ENCODE data around the gene MAP2K6.

The MAP2K6 gene

GRCh38 chr17:69388822-69389442 lies 25.6 kb upstream of the MAP2K6 start:
- Histone ChIP-seq H2BK120ac (ENCODE audit: low read depth, low read length) (no peak overlapping the region), H3K23ac (ENCODE audit: low read depth, low read length, poor library complexity) (no peak overlapping the region), H2BK15ac (ENCODE audit: low read length) (no peak overlapping the region), H2BK5ac (ENCODE audit: low read length) (no peak overlapping the region), H3K18ac (ENCODE audit: low read length) (no peak overlapping the region), H3K4me1 (ENCODE audit: control insufficient read depth in 2 of 2, insufficient read depth in 1 of 2, low read depth in 1 of 2, low read length in 2 of 2) (no peaks in the 10 kb centered on the region), H3K79me1 (ENCODE audit: low read depth, low read length) (no peaks in the 10 kb centered on the region), H3K27ac (replicated peaks; ENCODE audit: low read length) (no peak overlapping the region), H3K9ac (ENCODE audit: low read depth, low read length, poor library complexity) (no peak overlapping the region), H3K4me3 (ENCODE audit: low read length in 2 of 2) (no peak overlapping the region), H3K4ac (ENCODE audit: low read length) (no peak overlapping the region), H2BK12ac (ENCODE audit: low read length) (no peak overlapping the region), H3K27me3 (ENCODE audit: control insufficient read depth in 3 of 3, insufficient read depth in 3 of 3, low read depth in 1 of 3, low read length in 3 of 3) (no peaks in the 10 kb centered on the region), H3K14ac (ENCODE audit: low read length) (no peak overlapping the region), H3K4me2 (ENCODE audit: insufficient read depth, low read length, poor library complexity, severe bottlenecking) (no peak overlapping the region), H4K91ac (ENCODE audit: low read depth, low read length, poor library complexity) (no peak overlapping the region), H4K8ac (ENCODE audit: low read depth, low read length) (no peak overlapping the region), H3K36me3 (replicated peaks in 1 of 2; ENCODE audit: control insufficient read depth in 2 of 2, insufficient read depth in 2 of 2, low read length in 2 of 2) (no peaks in the 10 kb centered on the region), H2AK5ac (ENCODE audit: low read depth, low read length) (no peak overlapping the region), H2AFZ (ENCODE audit: low read length) (no peak overlapping the region), H3K9me3 (replicated peaks in 1 of 2; ENCODE audit: control insufficient read depth in 2 of 2, insufficient read depth in 1 of 2, low read depth in 1 of 2, low read length in 2 of 2) (no peaks in the 10 kb centered on the region)
- DNase-seq (ENCODE audit: low spot score), result no peak
- WGBS, 2 donors (ENCODE audit: extremely low coverage in 2 of 2, insufficient read length in 2 of 2, insufficient replicate concordance in 1 of 2), result no CpG with 5 or more reads among the region's 7 CpGs

- H2BK5ac ChIP-seq (ENCODE audit: low read length), result no peak overlapping the region
- no peak overlapping the region for H2AK5ac ChIP-seq (ENCODE audit: low read depth, low read length)
- no peaks in the 10 kb centered on the region for H3K27me3 ChIP-seq (ENCODE audit: control insufficient read depth in 3 of 3, insufficient read depth in 3 of 3, low read depth in 1 of 3, low read length in 3 of 3)
- H3K4me2 ChIP-seq (ENCODE audit: insufficient read depth, low read length, poor library complexity, severe bottlenecking), result no peak overlapping the region
- H3K4me3 ChIP-seq (ENCODE audit: low read length in 2 of 2), result no peak overlapping the region
- H3K4me1 ChIP-seq (ENCODE audit: control insufficient read depth in 2 of 2, insufficient read depth in 1 of 2, low read depth in 1 of 2, low read length in 2 of 2), result no peaks in the 10 kb centered on the region
- WGBS, 2 donors (ENCODE audit: extremely low coverage in 2 of 2, insufficient read length in 2 of 2, insufficient replicate concordance in 1 of 2), result no CpG with 5 or more reads among the region's 15 CpGs
- no peak overlapping the region for H3K4ac ChIP-seq (ENCODE audit: low read length)
- no peak overlapping the region for H4K91ac ChIP-seq (ENCODE audit: low read depth, low read length, poor library complexity)
- H2AFZ ChIP-seq (ENCODE audit: low read length), result no peak overlapping the region
- no peaks in the 10 kb centered on the region for H3K9me3 ChIP-seq (replicated peaks in 1 of 2; ENCODE audit: control insufficient read depth in 2 of 2, insufficient read depth in 1 of 2, low read depth in 1 of 2, low read length in 2 of 2)
- no peak overlapping the region for H3K18ac ChIP-seq (ENCODE audit: low read length)
- no peak for DNase-seq (ENCODE audit: low spot score)
- no peak overlapping the region for H2BK12ac ChIP-seq (ENCODE audit: low read length)
- H2BK15ac ChIP-seq (ENCODE audit: low read length), result no peak overlapping the region
- no peak overlapping the region for H3K27ac ChIP-seq (replicated peaks; ENCODE audit: low read length)
- no peaks in the 10 kb centered on the region for H3K79me1 ChIP-seq (ENCODE audit: low read depth, low read length)
- no peak overlapping the region for H3K23ac ChIP-seq (ENCODE audit: low read depth, low read length, poor library complexity)
- H2BK120ac ChIP-seq (ENCODE audit: low read depth, low read length), result no peak overlapping the region
- no peak overlapping the region for H4K8ac ChIP-seq (ENCODE audit: low read depth, low read length)
- no peaks in the 10 kb centered on the region for H3K36me3 ChIP-seq (replicated peaks in 1 of 2; ENCODE audit: control insufficient read depth in 2 of 2, insufficient read depth in 2 of 2, low read length in 2 of 2)
- H3K9ac ChIP-seq (ENCODE audit: low read depth, low read length, poor library complexity), result no peak overlapping the region
- no peak overlapping the region for H3K14ac ChIP-seq (ENCODE audit: low read length)
Observed at GRCh38 chr17:69390795-69391501, 23.5 kb upstream of the MAP2K6 start.

GRCh38 chr17:69401251-69401650 lies 13.2 kb upstream of the MAP2K6 start:
- Histone ChIP-seq H2AFZ (ENCODE audit: low read length) (no peak overlapping the region), H2BK15ac (ENCODE audit: low read length) (no peak overlapping the region)

GRCh38 chr17:69402052-69402451 lies 12.4 kb upstream of the MAP2K6 start:
- Histone ChIP-seq H3K79me1 (ENCODE audit: low read depth, low read length) (no peaks in the 10 kb centered on the region), H3K27ac (replicated peaks; ENCODE audit: low read length) (no peak overlapping the region), H3K9ac (ENCODE audit: low read depth, low read length, poor library complexity) (no peak overlapping the region), H3K27me3 (ENCODE audit: control insufficient read depth in 3 of 3, insufficient read depth in 3 of 3, low read depth in 1 of 3, low read length in 3 of 3) (no peaks in the 10 kb centered on the region), H4K91ac (ENCODE audit: low read depth, low read length, poor library complexity) (no peak overlapping the region), H3K36me3 (replicated peaks in 1 of 2; ENCODE audit: control insufficient read depth in 2 of 2, insufficient read depth in 2 of 2, low read length in 2 of 2) (no peaks in the 10 kb centered on the region), H2AK5ac (ENCODE audit: low read depth, low read length) (no peak overlapping the region), H2BK12ac (ENCODE audit: low read length) (no peak overlapping the region), H3K23ac (ENCODE audit: low read depth, low read length, poor library complexity) (no peak overlapping the region), H3K14ac (ENCODE audit: low read length) (no peak overlapping the region), H3K9me3 (replicated peaks in 1 of 2; ENCODE audit: control insufficient read depth in 2 of 2, insufficient read depth in 1 of 2, low read depth in 1 of 2, low read length in 2 of 2) (no peaks in the 10 kb centered on the region), H2AFZ (ENCODE audit: low read length) (no peak overlapping the region), H3K18ac (ENCODE audit: low read length) (no peak overlapping the region), H4K8ac (ENCODE audit: low read depth, low read length) (no peak overlapping the region), H2BK120ac (ENCODE audit: low read depth, low read length) (no peak overlapping the region), H3K4ac (ENCODE audit: low read length) (no peak overlapping the region), H2BK15ac (ENCODE audit: low read length) (no peak overlapping the region), H3K4me1 (ENCODE audit: control insufficient read depth in 2 of 2, insufficient read depth in 1 of 2, low read depth in 1 of 2, low read length in 2 of 2) (no peaks in the 10 kb centered on the region), H3K4me2 (ENCODE audit: insufficient read depth, low read length, poor library complexity, severe bottlenecking) (no peak overlapping the region), H2BK5ac (ENCODE audit: low read length) (no peak overlapping the region), H3K4me3 (ENCODE audit: low read length in 2 of 2) (no peak overlapping the region)
- no peak for DNase-seq (ENCODE audit: low spot score)
- no CpG with 5 or more reads among the region's 7 CpGs for WGBS, 2 donors (ENCODE audit: extremely low coverage in 2 of 2, insufficient read length in 2 of 2, insufficient replicate concordance in 1 of 2)

More at GRCh38 chr17:69401251-69401650, 13.2 kb upstream of the MAP2K6 start:
- H3K27ac ChIP-seq (replicated peaks; ENCODE audit: low read length), result no peak overlapping the region
- H3K79me1 ChIP-seq (ENCODE audit: low read depth, low read length), result no peaks in the 10 kb centered on the region
- no peak overlapping the region for H2BK5ac ChIP-seq (ENCODE audit: low read length)
- H2BK12ac ChIP-seq (ENCODE audit: low read length), result no peak overlapping the region
- no peak overlapping the region for H2AK5ac ChIP-seq (ENCODE audit: low read depth, low read length)
- no CpG with 5 or more reads among the region's 3 CpGs for WGBS, 2 donors (ENCODE audit: extremely low coverage in 2 of 2, insufficient read length in 2 of 2, insufficient replicate concordance in 1 of 2)
- no peak overlapping the region for H3K4me3 ChIP-seq (ENCODE audit: low read length in 2 of 2)
- no peak for DNase-seq (ENCODE audit: low spot score)
- H3K18ac ChIP-seq (ENCODE audit: low read length), result no peak overlapping the region
- H4K91ac ChIP-seq (ENCODE audit: low read depth, low read length, poor library complexity), result no peak overlapping the region
- H2BK120ac ChIP-seq (ENCODE audit: low read depth, low read length), result no peak overlapping the region
- H3K9ac ChIP-seq (ENCODE audit: low read depth, low read length, poor library complexity), result no peak overlapping the region
- H3K4ac ChIP-seq (ENCODE audit: low read length), result no peak overlapping the region
- H3K9me3 ChIP-seq (replicated peaks in 1 of 2; ENCODE audit: control insufficient read depth in 2 of 2, insufficient read depth in 1 of 2, low read depth in 1 of 2, low read length in 2 of 2), result no peaks in the 10 kb centered on the region
- no peaks in the 10 kb centered on the region for H3K36me3 ChIP-seq (replicated peaks in 1 of 2; ENCODE audit: control insufficient read depth in 2 of 2, insufficient read depth in 2 of 2, low read length in 2 of 2)
- H4K8ac ChIP-seq (ENCODE audit: low read depth, low read length), result no peak overlapping the region
- H3K4me2 ChIP-seq (ENCODE audit: insufficient read depth, low read length, poor library complexity, severe bottlenecking), result no peak overlapping the region
- no peak overlapping the region for H3K23ac ChIP-seq (ENCODE audit: low read depth, low read length, poor library complexity)
- no peaks in the 10 kb centered on the region for H3K27me3 ChIP-seq (ENCODE audit: control insufficient read depth in 3 of 3, insufficient read depth in 3 of 3, low read depth in 1 of 3, low read length in 3 of 3)
- no peak overlapping the region for H3K14ac ChIP-seq (ENCODE audit: low read length)
- H3K4me1 ChIP-seq (ENCODE audit: control insufficient read depth in 2 of 2, insufficient read depth in 1 of 2, low read depth in 1 of 2, low read length in 2 of 2), result no peaks in the 10 kb centered on the region
